OCI-LY3 (cell line): ENCODE results near the gene FAM111A.

Source experiments
- H2AFZ ChIP-seq: fragments of 200-600, 300-600 bp; shearing (Covaris generic); 2 replicates; pipeline ENCODE4 v1.6.0; 2014; ENCODE audit warnings: antibody characterized with exemption, low read depth, low read length
- H3K27ac ChIP-seq: fragments of 200-600, 300-600 bp; sonication (generic); 2 replicates; pipeline ENCODE4 v1.5.1; 2014; ENCODE audit warnings: mild to moderate bottlenecking, low read length, moderate library complexity, mixed read lengths
- H3K27me3 ChIP-seq: fragments of 200-600, 300-600 bp; sonication (generic); 2 replicates; pipeline ENCODE4 v1.6.1; 2014; ENCODE audit warnings: low read depth, low read length, mixed read lengths
- H3K36me3 ChIP-seq: fragments of 200-600, 300-600 bp; sonication (generic); replicated peaks from 2 replicates; pipeline ENCODE3; 2014; ENCODE audit warnings: low read depth, low read length, mixed read lengths
- H3K4me1 ChIP-seq: fragments of 300-600, 200-600 bp; sonication (generic); 2 replicates; pipeline ENCODE4 v1.6.1; 2014; ENCODE audit warnings: low read length, mixed read lengths
- H3K4me2 ChIP-seq: fragments of 200-600, 300-600 bp; sonication (generic); 2 replicates; pipeline ENCODE4 v1.6.1; 2014; ENCODE audit warnings: low read length, mixed read lengths
- H3K4me3 ChIP-seq: fragments of 300-600, 200-600 bp; sonication (generic); 2 replicates; pipeline ENCODE4 v1.5.1; 2014; ENCODE audit warnings: antibody characterized with exemption, mild to moderate bottlenecking, low read length, moderate library complexity
- H3K79me2 ChIP-seq: fragments of 300-600, 200-600 bp; shearing (Covaris generic); 2 replicates; pipeline ENCODE4 v1.6.1; 2014; ENCODE audit warnings: mild to moderate bottlenecking, low read length, mixed read lengths
- H3K9ac ChIP-seq: fragments of 300-600, 200-600 bp; shearing (Covaris generic); 2 replicates; pipeline ENCODE4 v1.6.0; 2014; ENCODE audit warnings: mild to moderate bottlenecking, low read length, moderate library complexity
- H3K9me3 ChIP-seq: fragments of 200-600, 300-600 bp; shearing (Covaris generic); 2 replicates; pipeline ENCODE4 v1.6.1; 2014; ENCODE audit warnings: low read length, mixed read lengths; ENCODE audit not compliant: insufficient read depth
- H4K20me1 ChIP-seq: fragments of 200-600, 300-600 bp; sonication (generic); 2 replicates; pipeline ENCODE4 v1.6.1; 2016; ENCODE audit warnings: low read length, mixed read lengths; ENCODE audit not compliant: insufficient read depth
- EZH2phosphoT487 ChIP-seq: fragments of 200-600 bp; shearing (Covaris generic); IDR thresholded peaks from 2 replicates; pipeline ENCODE4 v1.6.1; 2018; ENCODE audit warnings: antibody characterized with exemption, mixed run types, low read depth
- TF ChIP-seq, protein P1 (sequence below): fragments of 200-600, 300-600 bp; sonication (generic); IDR thresholded peaks from 2 replicates; pipeline ENCODE4 v1.5.1; 2014; ENCODE audit warnings: antibody characterized with exemption, low read length, low read depth

FAM111A gene

DNA sequence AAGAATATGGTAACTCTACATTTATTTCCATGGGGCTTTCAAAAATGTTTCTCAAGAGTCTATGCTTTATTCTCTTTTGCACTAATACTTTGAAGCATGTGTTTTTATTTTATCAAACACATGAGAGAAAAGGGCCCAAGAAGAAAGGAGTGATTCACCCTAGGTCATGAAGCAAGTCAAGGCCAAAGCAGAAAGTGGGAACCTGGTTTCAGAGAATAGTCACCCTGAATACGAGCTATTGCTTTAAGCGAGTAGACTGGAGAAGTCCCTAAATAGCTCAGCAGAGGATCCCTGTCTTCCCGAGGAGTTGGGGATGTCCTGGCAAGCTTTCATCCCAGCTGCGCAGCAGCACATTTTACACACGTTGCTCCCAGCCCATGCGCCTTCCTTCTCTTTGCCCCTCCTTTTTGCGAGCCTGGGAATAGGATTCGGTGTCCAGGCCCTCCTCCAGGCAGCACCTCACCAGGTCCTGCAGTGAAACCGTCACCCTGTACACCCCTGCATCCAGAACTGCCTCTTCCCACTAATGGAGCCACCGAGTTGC, 51.0 kb downstream of the FAM111A start:
- H3K79me2 ChIP-seq: peaks cover 2% of the 10 kb centered on the region
- no peak for TF ChIP-seq EZH2phosphoT487
- TF ChIP-seq, protein P1, sequence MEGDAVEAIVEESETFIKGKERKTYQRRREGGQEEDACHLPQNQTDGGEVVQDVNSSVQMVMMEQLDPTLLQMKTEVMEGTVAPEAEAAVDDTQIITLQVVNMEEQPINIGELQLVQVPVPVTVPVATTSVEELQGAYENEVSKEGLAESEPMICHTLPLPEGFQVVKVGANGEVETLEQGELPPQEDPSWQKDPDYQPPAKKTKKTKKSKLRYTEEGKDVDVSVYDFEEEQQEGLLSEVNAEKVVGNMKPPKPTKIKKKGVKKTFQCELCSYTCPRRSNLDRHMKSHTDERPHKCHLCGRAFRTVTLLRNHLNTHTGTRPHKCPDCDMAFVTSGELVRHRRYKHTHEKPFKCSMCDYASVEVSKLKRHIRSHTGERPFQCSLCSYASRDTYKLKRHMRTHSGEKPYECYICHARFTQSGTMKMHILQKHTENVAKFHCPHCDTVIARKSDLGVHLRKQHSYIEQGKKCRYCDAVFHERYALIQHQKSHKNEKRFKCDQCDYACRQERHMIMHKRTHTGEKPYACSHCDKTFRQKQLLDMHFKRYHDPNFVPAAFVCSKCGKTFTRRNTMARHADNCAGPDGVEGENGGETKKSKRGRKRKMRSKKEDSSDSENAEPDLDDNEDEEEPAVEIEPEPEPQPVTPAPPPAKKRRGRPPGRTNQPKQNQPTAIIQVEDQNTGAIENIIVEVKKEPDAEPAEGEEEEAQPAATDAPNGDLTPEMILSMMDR: no peak
- H3K27ac ChIP-seq: no peak overlapping the region
- H4K20me1 ChIP-seq: no peaks in the 10 kb centered on the region; the same call in 1 of the 2 replicates
- no peaks in the 10 kb centered on the region for H3K9me3 ChIP-seq
- peaks cover 58% of the 10 kb centered on the region for H3K36me3 ChIP-seq
- peaks cover 1% of the 10 kb centered on the region; the same call in 1 of the 2 replicates for H3K4me1 ChIP-seq
- H3K27me3 ChIP-seq: peaks cover 1% of the 10 kb centered on the region; the same call in 1 of the 2 replicates
- H3K4me3 ChIP-seq: no peak overlapping the region
- no peak overlapping the region for H2AFZ ChIP-seq
- no peak overlapping the region for H3K4me2 ChIP-seq
- no peak overlapping the region for H3K9ac ChIP-seq

DNA sequence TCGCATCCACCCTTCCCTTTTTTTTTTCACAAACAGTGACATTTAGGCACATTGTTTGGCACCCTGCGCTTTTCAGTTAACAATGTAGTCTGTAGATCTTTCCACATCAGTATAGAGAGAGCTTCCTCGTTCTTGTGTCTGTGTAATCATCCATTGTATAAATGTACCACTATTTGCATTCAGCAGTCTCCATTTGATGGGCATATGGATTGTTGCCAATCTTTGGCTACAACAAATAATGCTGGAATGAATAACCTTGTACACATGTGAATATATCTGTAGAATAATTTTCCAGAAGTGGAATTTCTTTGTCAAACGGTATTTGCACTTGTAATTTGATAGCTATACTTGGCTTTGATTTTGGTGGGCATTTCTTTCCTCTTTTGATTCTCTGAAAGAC, 52.9 kb downstream of the FAM111A start:
- Histone ChIP-seq H4K20me1 (peaks cover under 1% of the 10 kb centered on the region; the same call in 1 of the 2 replicates), H3K79me2 (peaks cover 14% of the 10 kb centered on the region), H3K4me3 (no peak overlapping the region), H3K27ac (no peak overlapping the region), H3K36me3 (peaks cover 66% of the 10 kb centered on the region), H3K4me1 (peaks cover 19% of the 10 kb centered on the region), H3K27me3 (peaks cover 6% of the 10 kb centered on the region; the same call in 1 of the 2 replicates), H2AFZ (no peak overlapping the region), H3K9me3 (no peaks in the 10 kb centered on the region), H3K4me2 (no peak overlapping the region), H3K9ac (no peak overlapping the region)
- TF ChIP-seq, protein P1: no peak
- no peak for TF ChIP-seq EZH2phosphoT487

DNA sequence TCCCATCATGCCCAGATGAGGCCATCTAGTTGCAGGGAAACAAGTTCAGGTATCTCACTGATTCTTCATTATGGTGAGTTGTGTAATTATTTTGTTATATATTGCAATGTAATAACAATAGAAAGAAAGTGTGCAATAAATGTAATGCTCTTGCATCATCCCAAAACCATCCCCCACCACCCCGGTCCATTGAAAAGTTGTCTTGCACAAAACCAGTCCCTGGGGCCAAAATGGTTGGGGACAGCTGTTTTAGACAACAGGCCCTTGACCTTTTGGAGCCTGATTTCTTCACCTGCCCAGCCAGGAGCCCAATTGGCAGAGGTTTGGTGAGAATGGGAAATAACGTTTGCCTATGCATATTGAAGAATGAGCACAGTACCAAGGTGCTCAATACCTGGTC, 54.1 kb downstream of the FAM111A start:
- Histone ChIP-seq H3K27ac (no peak overlapping the region), H4K20me1 (peaks cover 12% of the 10 kb centered on the region), H3K9me3 (no peaks in the 10 kb centered on the region), H2AFZ (no peak overlapping the region), H3K4me2 (no peak overlapping the region), H3K36me3 (peaks cover 74% of the 10 kb centered on the region), H3K9ac (no peak overlapping the region), H3K4me3 (no peak overlapping the region), H3K27me3 (peaks cover 6% of the 10 kb centered on the region; the same call in 1 of the 2 replicates), H3K4me1 (peaks cover 30% of the 10 kb centered on the region), H3K79me2 (peaks cover 26% of the 10 kb centered on the region)
- TF ChIP-seq, protein P1: no peak
- no peak for TF ChIP-seq EZH2phosphoT487

DNA sequence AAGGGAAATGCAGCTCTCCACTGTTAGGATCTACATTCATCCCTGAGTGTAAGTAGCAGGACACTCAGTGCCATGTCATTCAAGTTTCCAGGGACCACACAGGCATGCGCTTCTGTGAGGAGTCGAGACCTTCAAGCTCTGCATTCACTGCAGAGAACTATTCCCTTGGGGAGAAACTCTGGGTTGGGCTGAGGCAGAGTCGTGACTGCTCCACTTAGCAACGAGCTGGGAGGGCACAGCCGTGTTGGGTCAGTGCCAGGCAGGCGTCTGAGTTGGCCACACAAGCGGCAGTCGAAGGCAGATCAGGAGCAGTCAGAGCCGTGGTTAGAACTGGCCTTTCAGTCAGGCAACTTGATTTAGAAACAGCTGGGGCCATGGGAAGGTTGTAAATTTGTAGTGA, 55.3 kb downstream of the FAM111A start:
- TF ChIP-seq EZH2phosphoT487: no peak
- TF ChIP-seq, protein P1: no peak
- no peak overlapping the region for H3K9ac ChIP-seq
- no peaks in the 10 kb centered on the region for H3K9me3 ChIP-seq
- no peak overlapping the region for H3K27ac ChIP-seq
- peaks cover 23% of the 10 kb centered on the region for H4K20me1 ChIP-seq
- H3K36me3 ChIP-seq: peaks cover 76% of the 10 kb centered on the region
- H3K4me2 ChIP-seq: no peak overlapping the region
- H2AFZ ChIP-seq: no peak overlapping the region
- H3K4me1 ChIP-seq: peaks cover 32% of the 10 kb centered on the region
- H3K27me3 ChIP-seq: peaks cover 6% of the 10 kb centered on the region; the same call in 1 of the 2 replicates
- H3K79me2 ChIP-seq: peaks cover 36% of the 10 kb centered on the region
- H3K4me3 ChIP-seq: no peak overlapping the region
